OCI-LY3 (cell line): ENCODE data around the gene TBX5.

Experiments used
- CTCF ChIP-seq: fragments of 200-600, 300-600 bp; sonication (generic); IDR thresholded peaks from 2 replicates; pipeline ENCODE4 v1.5.1; 2014; ENCODE audit warnings: antibody characterized with exemption, low read length, low read depth
- EZH2phosphoT487 ChIP-seq: fragments of 200-600 bp; shearing (Covaris generic); IDR thresholded peaks from 2 replicates; pipeline ENCODE4 v1.6.1; 2018; ENCODE audit warnings: antibody characterized with exemption, mixed run types, low read depth

DNA sequence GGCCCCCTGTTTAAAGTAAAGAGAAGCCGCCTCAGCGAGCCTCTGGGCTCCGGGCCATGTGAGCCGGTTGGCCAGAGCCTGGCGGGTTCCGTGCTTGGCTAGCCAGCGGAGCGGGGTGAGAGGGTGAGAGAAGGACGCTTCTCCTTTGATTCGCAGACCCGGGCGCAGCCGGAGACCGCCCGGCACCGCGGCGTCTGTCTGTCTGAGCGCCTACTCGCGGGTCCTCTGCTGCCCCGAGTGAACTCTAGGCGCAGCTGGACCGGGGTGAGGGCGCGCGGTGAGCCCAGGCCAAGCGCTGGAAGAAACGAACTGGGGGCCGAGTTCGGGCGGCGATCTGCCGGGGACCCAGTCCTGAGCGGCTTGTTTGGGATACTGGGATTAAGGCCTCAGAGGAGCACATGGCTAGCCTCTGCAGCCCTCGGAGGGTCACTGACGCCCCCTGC, 41.4 kb upstream of the TBX5 start:
- TF ChIP-seq CTCF (no peak), EZH2phosphoT487 (no peak)
